GM12864 (cell line): ENCODE measurements around the gene SLC25A18.

ENCODE experiments used
- DNase-seq: peaks from one replicate; pipeline ENCODE4 v3.0.0-alpha.2; 2011; ENCODE audit warnings: low read depth
- H3K4me3 ChIP-seq: 2 replicates; pipeline ENCODE4 v1.5.1; 2011; ENCODE audit warnings: mild to moderate bottlenecking, low read depth, low read length, control low read depth
- CTCF ChIP-seq: IDR thresholded peaks from 2 replicates; pipeline ENCODE4 v1.5.1; 2011; ENCODE audit warnings: low read depth, mild to moderate bottlenecking, moderate library complexity, low read length, control low read depth, inconsistent platforms; ENCODE audit errors: missing control alignments

Gene SLC25A18

GRCh38 chr22:17569971-17570511 is 6.7 kb downstream of the SLC25A18 start:
- DNase-seq = no peak

GRCh38 chr22:17570851-17571631 is 7.7 kb downstream of the SLC25A18 start:
- no peak for TF ChIP-seq CTCF
- DNase-seq = no peak
- H3K4me3 ChIP-seq = no peak overlapping the region

More at GRCh38 chr22:17569971-17570511, 6.7 kb downstream of the SLC25A18 start:
- H3K4me3 ChIP-seq = no peak overlapping the region
- TF ChIP-seq CTCF = no peak

DNA sequence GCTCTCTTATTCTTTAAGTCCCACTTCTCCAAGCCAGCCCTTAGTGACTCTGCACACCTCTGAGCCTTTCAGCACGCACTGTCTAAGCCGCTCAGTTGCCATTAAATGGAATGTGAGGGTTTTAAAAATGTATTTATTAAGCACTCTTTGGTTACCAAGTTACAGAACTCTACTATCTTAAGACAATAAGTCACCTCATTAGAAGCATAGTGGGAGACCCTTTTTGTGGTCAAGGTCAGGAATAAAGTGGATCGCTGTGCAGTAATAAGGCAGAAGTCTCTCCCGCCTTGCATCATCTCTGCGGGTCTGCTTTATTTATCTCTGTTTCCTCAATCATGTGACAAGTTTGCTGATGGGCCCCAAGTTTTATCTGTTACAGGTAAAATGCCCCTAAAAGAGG is 11.9 kb downstream of the SLC25A18 start:
- no peak for DNase-seq
- TF ChIP-seq CTCF = no peak
- no peak overlapping the region for H3K4me3 ChIP-seq

DNA sequence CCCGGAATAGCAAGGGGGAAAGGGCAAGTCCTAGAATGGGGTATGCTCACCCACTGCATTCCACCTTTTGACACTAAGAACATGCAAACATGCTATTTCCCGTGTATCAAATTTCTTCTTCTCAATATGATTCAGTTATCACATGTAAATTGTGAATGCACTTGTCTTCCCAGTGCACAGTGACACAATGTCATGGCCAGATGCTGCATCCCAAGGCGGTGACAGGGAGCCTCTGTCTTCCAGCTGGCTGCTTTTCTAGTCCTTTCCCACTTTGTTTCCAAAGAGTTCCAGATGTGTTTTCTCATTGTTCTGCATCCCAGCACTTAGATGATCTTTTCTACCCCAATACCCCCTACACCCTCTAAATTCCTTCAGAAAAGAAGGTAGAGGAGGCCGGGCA is 12.4 kb downstream of the SLC25A18 start:
- H3K4me3 ChIP-seq = no peak overlapping the region
- no peak for DNase-seq
- no peak for TF ChIP-seq CTCF

- no peak for TF ChIP-seq CTCF
- no peak overlapping the region for H3K4me3 ChIP-seq
- DNase-seq = no peak
Observed at GRCh38 chr22:17576470-17576869, 13.2 kb downstream of the SLC25A18 start.

- no peak for TF ChIP-seq CTCF
- no peak overlapping the region for H3K4me3 ChIP-seq
- no peak for DNase-seq
Observed at GRCh38 chr22:17578136-17578754, 14.9 kb downstream of the SLC25A18 start.
